ENCODE data around the gene TMEM198. TPM values are rescaled to one million over a fixed set of nuclear protein-coding genes. Genes with fewer than 3 reads are reported as not detected.
A peak's percentile ranks its signal among the peaks of the same experiment; 100 is the strongest.

The TMEM198 gene
- total and polyA plus RNA-seq, 2 experiments from 2014 or later = 1.7 to 5.8 TPM

DNA sequence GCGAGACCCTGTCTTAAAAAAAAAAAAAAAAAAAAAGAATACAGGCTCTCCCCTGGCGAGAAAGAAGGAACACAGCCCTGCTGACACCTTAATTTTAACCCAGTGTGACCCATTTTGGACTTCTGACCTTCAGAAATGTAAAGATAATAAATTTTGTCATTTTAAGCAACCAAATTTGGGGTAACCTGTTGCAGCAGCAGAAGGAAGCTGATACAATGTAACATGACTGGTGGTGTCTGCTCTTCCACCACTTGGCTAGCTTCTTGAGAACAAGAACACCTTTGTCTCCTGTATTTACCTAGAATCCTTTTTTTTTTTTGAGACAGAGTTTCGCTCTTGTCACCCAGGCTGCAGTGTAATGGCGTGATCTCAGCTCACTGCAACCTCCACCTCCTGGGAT lies 47.3 kb downstream of the TMEM198 start:
- Histone ChIP-seq H3F3A (ENCODE audit: insufficient read depth) (peaks cover 3% of the 10 kb centered on the region; the same call in 1 of the 2 replicates), H3K27me3 (replicated peaks; ENCODE audit: insufficient read depth) (no peaks in the 10 kb centered on the region), H3K9me2 (ENCODE audit: insufficient read depth) (no peaks in the 10 kb centered on the region), H3K79me2 (ENCODE audit: insufficient read depth) (no peaks in the 10 kb centered on the region), H3K4me2 (ENCODE audit: unreplicated experiment) (no peak overlapping the region), H3K27ac (no peak overlapping the region), H2AFZ (no peak overlapping the region), H3K4me1 (ENCODE audit: insufficient read depth) (no peaks in the 10 kb centered on the region), H4K20me1 (ENCODE audit: insufficient read depth) (no peaks in the 10 kb centered on the region), H3K9ac (no peak overlapping the region), H3K36me3 (ENCODE audit: low read depth) (no peaks in the 10 kb centered on the region), H3K4me3 (no peak overlapping the region), H3K9me3 (ENCODE audit: low read depth) (no peaks in the 10 kb centered on the region)
- WGBS, 2 experiments (ENCODE audit: low coverage in 1 of 2, low lambda C conversion rate in 2 of 2, missing lambda C conversion rate in 2 of 2) = 40 to 53% methylated on average over 4 of the region's 4 CpGs
- DNase-seq = no peak
- in situ Hi-C loops (cut with MboI) = no loop called here
- TF ChIP-seq EZH2phosphoT487 (IDR thresholded peaks at IDR 0.05; ENCODE audit: insufficient read depth, low read depth) (no peak), EZH2 (IDR thresholded peaks at IDR 0.05; ENCODE audit: insufficient read depth, poor library complexity, severe bottlenecking) (no peak)

DNA sequence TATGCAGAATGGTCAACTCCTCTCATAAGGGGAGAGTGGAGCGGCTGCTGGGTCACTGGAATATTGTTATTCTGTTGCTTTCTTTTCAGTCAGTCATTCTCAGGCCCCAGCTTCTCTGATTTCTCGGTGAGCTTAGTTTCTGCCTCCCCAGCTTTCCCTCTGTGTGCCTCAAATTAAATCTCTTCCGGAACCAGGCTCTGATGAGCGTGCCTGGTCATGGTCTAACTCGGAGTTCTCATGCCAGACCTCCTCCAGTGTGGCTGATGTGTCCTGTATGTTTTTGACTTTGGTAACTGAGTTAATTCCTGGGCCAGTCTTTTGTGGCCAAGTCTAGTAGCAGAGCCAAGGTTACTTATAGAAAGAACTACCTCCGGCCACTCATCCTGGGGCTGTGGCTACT lies 48.9 kb downstream of the TMEM198 start:
- H2AFZ ChIP-seq = no peak overlapping the region
- H3K27me3 ChIP-seq (replicated peaks; ENCODE audit: insufficient read depth) = no peaks in the 10 kb centered on the region
- no peaks in the 10 kb centered on the region for H3K79me2 ChIP-seq (ENCODE audit: insufficient read depth)
- H3F3A ChIP-seq (ENCODE audit: insufficient read depth) = peaks cover 16% of the 10 kb centered on the region
- no peak overlapping the region for H3K9ac ChIP-seq
- TF ChIP-seq EZH2 (IDR thresholded peaks at IDR 0.05; ENCODE audit: insufficient read depth, poor library complexity, severe bottlenecking) (no peak), EZH2phosphoT487 (IDR thresholded peaks at IDR 0.05; ENCODE audit: insufficient read depth, low read depth) (no peak)
- H3K9me2 ChIP-seq (ENCODE audit: insufficient read depth) = no peaks in the 10 kb centered on the region
- in situ Hi-C loops (cut with MboI) = no loop called here
- H3K4me3 ChIP-seq = no peak overlapping the region
- H3K36me3 ChIP-seq (ENCODE audit: low read depth) = no peaks in the 10 kb centered on the region
- H3K27ac ChIP-seq = no peak overlapping the region
- H4K20me1 ChIP-seq (ENCODE audit: insufficient read depth) = no peaks in the 10 kb centered on the region
- no peak overlapping the region for H3K4me2 ChIP-seq (ENCODE audit: unreplicated experiment)
- H3K9me3 ChIP-seq (ENCODE audit: low read depth) = no peaks in the 10 kb centered on the region
- no peak for DNase-seq
- 45 to 52% methylated on average over 6 of the region's 6 CpGs for WGBS, 2 experiments (ENCODE audit: low coverage in 1 of 2, low lambda C conversion rate in 2 of 2, missing lambda C conversion rate in 2 of 2)
- peaks cover 6% of the 10 kb centered on the region for H3K4me1 ChIP-seq (ENCODE audit: insufficient read depth)

DNA sequence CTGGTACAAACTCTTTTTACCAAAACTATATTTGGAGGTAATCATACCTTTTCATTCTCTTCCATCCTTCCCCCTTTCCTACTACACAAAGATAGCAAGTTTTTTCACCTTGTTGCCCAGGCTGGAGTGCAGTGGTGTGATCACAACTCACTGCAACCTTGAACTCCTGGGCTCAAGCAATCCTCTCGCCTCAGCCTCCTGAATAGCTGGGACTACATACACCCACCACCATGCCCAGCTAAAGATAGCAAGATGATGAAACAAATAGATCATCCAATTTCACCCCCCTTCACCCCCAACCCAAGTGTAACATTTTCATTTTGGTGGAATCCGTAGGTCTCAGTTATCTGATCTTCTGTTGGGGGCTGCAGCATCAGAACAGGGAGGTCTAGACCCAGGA lies 49.3 kb downstream of the TMEM198 start:
- no peaks in the 10 kb centered on the region for H3K9me3 ChIP-seq (ENCODE audit: low read depth)
- no peak overlapping the region for H3K27ac ChIP-seq
- H3K9ac ChIP-seq = no peak overlapping the region
- H3K4me3 ChIP-seq = no peak overlapping the region
- H3K4me2 ChIP-seq (ENCODE audit: unreplicated experiment) = no peak overlapping the region
- H2AFZ ChIP-seq = no peak overlapping the region
- H3K4me1 ChIP-seq (ENCODE audit: insufficient read depth) = peaks cover 6% of the 10 kb centered on the region
- no peak for DNase-seq
- no peaks in the 10 kb centered on the region for H3K36me3 ChIP-seq (ENCODE audit: low read depth)
- no peak for TF ChIP-seq EZH2phosphoT487 (IDR thresholded peaks at IDR 0.05; ENCODE audit: insufficient read depth, low read depth)
- 79 to 84% methylated on average over 2 of the region's 2 CpGs for WGBS, 2 experiments (ENCODE audit: low coverage in 1 of 2, low lambda C conversion rate in 2 of 2, missing lambda C conversion rate in 2 of 2)
- no peaks in the 10 kb centered on the region for H3K9me2 ChIP-seq (ENCODE audit: insufficient read depth)
- H3K79me2 ChIP-seq (ENCODE audit: insufficient read depth) = no peaks in the 10 kb centered on the region
- in situ Hi-C loops (cut with MboI) = no loop called here
- H3F3A ChIP-seq (ENCODE audit: insufficient read depth) = peaks cover 16% of the 10 kb centered on the region
- no peaks in the 10 kb centered on the region for H4K20me1 ChIP-seq (ENCODE audit: insufficient read depth)
- no peaks in the 10 kb centered on the region for H3K27me3 ChIP-seq (replicated peaks; ENCODE audit: insufficient read depth)

DNA sequence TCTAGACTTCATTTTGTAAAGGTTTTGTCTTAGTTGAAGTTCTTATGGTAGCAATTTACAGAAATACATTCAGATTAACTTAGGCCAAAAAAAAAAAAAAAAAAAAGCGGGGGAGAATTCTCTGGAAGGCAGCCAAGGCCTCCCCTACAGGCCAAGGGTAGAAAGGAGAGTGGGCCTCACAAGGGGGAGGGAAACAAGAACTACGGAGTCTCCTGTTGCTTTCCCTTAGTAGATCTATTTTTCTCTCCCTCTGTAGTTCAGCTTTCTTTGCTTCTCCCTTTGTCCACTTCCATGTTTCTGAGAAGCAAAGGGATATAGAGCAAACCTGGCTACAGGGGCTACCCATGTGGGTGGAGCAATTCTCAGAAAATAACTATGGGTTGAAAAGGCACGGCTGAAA lies 51.4 kb downstream of the TMEM198 start:
- in situ Hi-C loops (cut with MboI) = no loop called here
- Histone ChIP-seq H3K36me3 (ENCODE audit: low read depth) (no peaks in the 10 kb centered on the region), H3K4me2 (ENCODE audit: unreplicated experiment) (no peak overlapping the region), H3F3A (ENCODE audit: insufficient read depth) (peaks cover 16% of the 10 kb centered on the region), H3K27me3 (replicated peaks; ENCODE audit: insufficient read depth) (no peaks in the 10 kb centered on the region), H4K20me1 (ENCODE audit: insufficient read depth) (no peaks in the 10 kb centered on the region), H3K27ac (no peak overlapping the region), H3K4me1 (ENCODE audit: insufficient read depth) (peaks cover 11% of the 10 kb centered on the region), H2AFZ (0 out of 2 replicates have a peak overlapping the region, but pooled peaks have one; percentile 7), H3K9me2 (ENCODE audit: insufficient read depth) (no peaks in the 10 kb centered on the region), H3K79me2 (ENCODE audit: insufficient read depth) (peaks cover 13% of the 10 kb centered on the region), H3K4me3 (no peak overlapping the region), H3K9ac (no peak overlapping the region), H3K9me3 (ENCODE audit: low read depth) (no peaks in the 10 kb centered on the region)
- TF ChIP-seq EZH2phosphoT487 (IDR thresholded peaks at IDR 0.05; ENCODE audit: insufficient read depth, low read depth) (no peak), EZH2 (IDR thresholded peaks at IDR 0.05; ENCODE audit: insufficient read depth, poor library complexity, severe bottlenecking) (no peak)
- WGBS, 2 experiments (ENCODE audit: low coverage in 1 of 2, low lambda C conversion rate in 2 of 2, missing lambda C conversion rate in 2 of 2) = 38 to 51% methylated on average over 2 to 3 of the region's 3 CpGs
- DNase-seq = no peak

Data from GM23248 (cell line).